ENCODE data around the gene CARD11. TPM values are rescaled to one million over a fixed set of nuclear protein-coding genes. Genes with fewer than 3 reads are reported as not detected.

Gene CARD11
- total and polyA plus RNA-seq, 2 experiments from 2014 or later = 17.7 to 29.0 TPM

DNA sequence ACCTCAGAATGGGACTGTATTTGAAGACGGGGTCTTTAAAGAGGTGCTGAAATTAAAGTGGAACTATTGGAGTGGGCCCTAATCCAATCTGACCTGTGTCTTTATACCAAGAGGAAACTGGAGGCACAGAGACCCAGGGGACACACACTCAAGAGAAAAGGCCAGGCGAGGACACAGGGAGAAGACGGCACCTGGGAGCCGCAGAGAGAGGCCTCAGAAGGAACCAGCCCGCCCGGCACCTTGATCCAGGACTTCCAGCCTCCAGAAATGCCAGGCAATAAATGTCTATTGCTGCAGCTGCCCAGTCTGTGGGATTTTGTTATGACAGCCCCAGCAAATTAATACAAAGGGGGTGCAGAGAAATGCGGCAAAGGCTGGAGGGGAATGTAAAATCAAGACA lies 10.5 kb downstream of the CARD11 start:
- Mint-ChIP-seq H3K4me3 (no peak overlapping the region), H3K36me3 (ENCODE audit: low read depth) (peaks cover 9% of the 10 kb centered on the region), H3K4me1 (peaks cover 19% of the 10 kb centered on the region), H3K27me3 (ENCODE audit: insufficient read depth, low read depth, poor library complexity) (peaks cover 3% of the 10 kb centered on the region), H3K9me3 (no peaks in the 10 kb centered on the region), H3K27ac (0 out of 2 replicates have a peak overlapping the region, but pooled peaks have one; percentile 4)
- no peaks in the 10 kb centered on the region for H3K36me3 ChIP-seq (ENCODE audit: insufficient read depth)
- no peaks in the 10 kb centered on the region; the same call in 1 of the 2 replicates for H4K20me1 ChIP-seq (replicated peaks; ENCODE audit: insufficient read depth)
- H3K9me2 ChIP-seq (ENCODE audit: insufficient read depth) = no peaks in the 10 kb centered on the region
- H3K4me1 ChIP-seq (ENCODE audit: insufficient read depth) = peaks cover 10% of the 10 kb centered on the region
- ATAC-seq (peak; percentile 48; the same call in 2 of the 3 replicates), DNase-seq (ENCODE audit: low spot score) (no peak)
- H3K27me3 ChIP-seq (ENCODE audit: insufficient read depth) = no peaks in the 10 kb centered on the region
- H2AFZ ChIP-seq = no peak overlapping the region
- H3K4me3 ChIP-seq = no peak overlapping the region
- H3F3A ChIP-seq (replicated peaks; ENCODE audit: low read depth) = no peaks in the 10 kb centered on the region
- TF ChIP-seq NANOG (IDR thresholded peaks at IDR 0.05; ENCODE audit: borderline replicate concordance) (no peak), EZH2 (IDR thresholded peaks at IDR 0.05; ENCODE audit: low read depth, unreplicated experiment) (no peak), EZH2phosphoT487 (IDR thresholded peaks at IDR 0.05; ENCODE audit: unreplicated experiment) (no peak), CREB1 (CRISPR knock-in tag; IDR thresholded peaks at IDR 0.05; ENCODE audit: low read depth) (no peak), JUNB (IDR thresholded peaks at IDR 0.05; ENCODE audit: unreplicated experiment) (no peak), POLR2AphosphoS5 (IDR thresholded peaks at IDR 0.05; ENCODE audit: low read depth) (no peak), ZNF114 (CRISPR knock-in tag; IDR thresholded peaks at IDR 0.05) (no peak), STAT1 (IDR thresholded peaks at IDR 0.05; ENCODE audit: unreplicated experiment) (no peak), ZNF331 (CRISPR knock-in tag; IDR thresholded peaks at IDR 0.05; ENCODE audit: low read depth) (no peak)
- TF ChIP-seq, protein P1, sequence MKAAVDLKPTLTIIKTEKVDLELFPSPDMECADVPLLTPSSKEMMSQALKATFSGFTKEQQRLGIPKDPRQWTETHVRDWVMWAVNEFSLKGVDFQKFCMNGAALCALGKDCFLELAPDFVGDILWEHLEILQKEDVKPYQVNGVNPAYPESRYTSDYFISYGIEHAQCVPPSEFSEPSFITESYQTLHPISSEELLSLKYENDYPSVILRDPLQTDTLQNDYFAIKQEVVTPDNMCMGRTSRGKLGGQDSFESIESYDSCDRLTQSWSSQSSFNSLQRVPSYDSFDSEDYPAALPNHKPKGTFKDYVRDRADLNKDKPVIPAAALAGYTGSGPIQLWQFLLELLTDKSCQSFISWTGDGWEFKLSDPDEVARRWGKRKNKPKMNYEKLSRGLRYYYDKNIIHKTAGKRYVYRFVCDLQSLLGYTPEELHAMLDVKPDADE (IDR thresholded peaks at IDR 0.05) = no peak
- TF ChIP-seq, protein P2, sequence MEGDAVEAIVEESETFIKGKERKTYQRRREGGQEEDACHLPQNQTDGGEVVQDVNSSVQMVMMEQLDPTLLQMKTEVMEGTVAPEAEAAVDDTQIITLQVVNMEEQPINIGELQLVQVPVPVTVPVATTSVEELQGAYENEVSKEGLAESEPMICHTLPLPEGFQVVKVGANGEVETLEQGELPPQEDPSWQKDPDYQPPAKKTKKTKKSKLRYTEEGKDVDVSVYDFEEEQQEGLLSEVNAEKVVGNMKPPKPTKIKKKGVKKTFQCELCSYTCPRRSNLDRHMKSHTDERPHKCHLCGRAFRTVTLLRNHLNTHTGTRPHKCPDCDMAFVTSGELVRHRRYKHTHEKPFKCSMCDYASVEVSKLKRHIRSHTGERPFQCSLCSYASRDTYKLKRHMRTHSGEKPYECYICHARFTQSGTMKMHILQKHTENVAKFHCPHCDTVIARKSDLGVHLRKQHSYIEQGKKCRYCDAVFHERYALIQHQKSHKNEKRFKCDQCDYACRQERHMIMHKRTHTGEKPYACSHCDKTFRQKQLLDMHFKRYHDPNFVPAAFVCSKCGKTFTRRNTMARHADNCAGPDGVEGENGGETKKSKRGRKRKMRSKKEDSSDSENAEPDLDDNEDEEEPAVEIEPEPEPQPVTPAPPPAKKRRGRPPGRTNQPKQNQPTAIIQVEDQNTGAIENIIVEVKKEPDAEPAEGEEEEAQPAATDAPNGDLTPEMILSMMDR (conservative IDR thresholded peaks at IDR 0.05; ENCODE audit: low read depth in 2 of 2) = no peak
- TF ChIP-seq, protein P3, sequence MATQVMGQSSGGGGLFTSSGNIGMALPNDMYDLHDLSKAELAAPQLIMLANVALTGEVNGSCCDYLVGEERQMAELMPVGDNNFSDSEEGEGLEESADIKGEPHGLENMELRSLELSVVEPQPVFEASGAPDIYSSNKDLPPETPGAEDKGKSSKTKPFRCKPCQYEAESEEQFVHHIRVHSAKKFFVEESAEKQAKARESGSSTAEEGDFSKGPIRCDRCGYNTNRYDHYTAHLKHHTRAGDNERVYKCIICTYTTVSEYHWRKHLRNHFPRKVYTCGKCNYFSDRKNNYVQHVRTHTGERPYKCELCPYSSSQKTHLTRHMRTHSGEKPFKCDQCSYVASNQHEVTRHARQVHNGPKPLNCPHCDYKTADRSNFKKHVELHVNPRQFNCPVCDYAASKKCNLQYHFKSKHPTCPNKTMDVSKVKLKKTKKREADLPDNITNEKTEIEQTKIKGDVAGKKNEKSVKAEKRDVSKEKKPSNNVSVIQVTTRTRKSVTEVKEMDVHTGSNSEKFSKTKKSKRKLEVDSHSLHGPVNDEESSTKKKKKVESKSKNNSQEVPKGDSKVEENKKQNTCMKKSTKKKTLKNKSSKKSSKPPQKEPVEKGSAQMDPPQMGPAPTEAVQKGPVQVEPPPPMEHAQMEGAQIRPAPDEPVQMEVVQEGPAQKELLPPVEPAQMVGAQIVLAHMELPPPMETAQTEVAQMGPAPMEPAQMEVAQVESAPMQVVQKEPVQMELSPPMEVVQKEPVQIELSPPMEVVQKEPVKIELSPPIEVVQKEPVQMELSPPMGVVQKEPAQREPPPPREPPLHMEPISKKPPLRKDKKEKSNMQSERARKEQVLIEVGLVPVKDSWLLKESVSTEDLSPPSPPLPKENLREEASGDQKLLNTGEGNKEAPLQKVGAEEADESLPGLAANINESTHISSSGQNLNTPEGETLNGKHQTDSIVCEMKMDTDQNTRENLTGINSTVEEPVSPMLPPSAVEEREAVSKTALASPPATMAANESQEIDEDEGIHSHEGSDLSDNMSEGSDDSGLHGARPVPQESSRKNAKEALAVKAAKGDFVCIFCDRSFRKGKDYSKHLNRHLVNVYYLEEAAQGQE (IDR thresholded peaks at IDR 0.05; ENCODE audit: unreplicated experiment) = no peak
- TF ChIP-seq, protein P4, sequence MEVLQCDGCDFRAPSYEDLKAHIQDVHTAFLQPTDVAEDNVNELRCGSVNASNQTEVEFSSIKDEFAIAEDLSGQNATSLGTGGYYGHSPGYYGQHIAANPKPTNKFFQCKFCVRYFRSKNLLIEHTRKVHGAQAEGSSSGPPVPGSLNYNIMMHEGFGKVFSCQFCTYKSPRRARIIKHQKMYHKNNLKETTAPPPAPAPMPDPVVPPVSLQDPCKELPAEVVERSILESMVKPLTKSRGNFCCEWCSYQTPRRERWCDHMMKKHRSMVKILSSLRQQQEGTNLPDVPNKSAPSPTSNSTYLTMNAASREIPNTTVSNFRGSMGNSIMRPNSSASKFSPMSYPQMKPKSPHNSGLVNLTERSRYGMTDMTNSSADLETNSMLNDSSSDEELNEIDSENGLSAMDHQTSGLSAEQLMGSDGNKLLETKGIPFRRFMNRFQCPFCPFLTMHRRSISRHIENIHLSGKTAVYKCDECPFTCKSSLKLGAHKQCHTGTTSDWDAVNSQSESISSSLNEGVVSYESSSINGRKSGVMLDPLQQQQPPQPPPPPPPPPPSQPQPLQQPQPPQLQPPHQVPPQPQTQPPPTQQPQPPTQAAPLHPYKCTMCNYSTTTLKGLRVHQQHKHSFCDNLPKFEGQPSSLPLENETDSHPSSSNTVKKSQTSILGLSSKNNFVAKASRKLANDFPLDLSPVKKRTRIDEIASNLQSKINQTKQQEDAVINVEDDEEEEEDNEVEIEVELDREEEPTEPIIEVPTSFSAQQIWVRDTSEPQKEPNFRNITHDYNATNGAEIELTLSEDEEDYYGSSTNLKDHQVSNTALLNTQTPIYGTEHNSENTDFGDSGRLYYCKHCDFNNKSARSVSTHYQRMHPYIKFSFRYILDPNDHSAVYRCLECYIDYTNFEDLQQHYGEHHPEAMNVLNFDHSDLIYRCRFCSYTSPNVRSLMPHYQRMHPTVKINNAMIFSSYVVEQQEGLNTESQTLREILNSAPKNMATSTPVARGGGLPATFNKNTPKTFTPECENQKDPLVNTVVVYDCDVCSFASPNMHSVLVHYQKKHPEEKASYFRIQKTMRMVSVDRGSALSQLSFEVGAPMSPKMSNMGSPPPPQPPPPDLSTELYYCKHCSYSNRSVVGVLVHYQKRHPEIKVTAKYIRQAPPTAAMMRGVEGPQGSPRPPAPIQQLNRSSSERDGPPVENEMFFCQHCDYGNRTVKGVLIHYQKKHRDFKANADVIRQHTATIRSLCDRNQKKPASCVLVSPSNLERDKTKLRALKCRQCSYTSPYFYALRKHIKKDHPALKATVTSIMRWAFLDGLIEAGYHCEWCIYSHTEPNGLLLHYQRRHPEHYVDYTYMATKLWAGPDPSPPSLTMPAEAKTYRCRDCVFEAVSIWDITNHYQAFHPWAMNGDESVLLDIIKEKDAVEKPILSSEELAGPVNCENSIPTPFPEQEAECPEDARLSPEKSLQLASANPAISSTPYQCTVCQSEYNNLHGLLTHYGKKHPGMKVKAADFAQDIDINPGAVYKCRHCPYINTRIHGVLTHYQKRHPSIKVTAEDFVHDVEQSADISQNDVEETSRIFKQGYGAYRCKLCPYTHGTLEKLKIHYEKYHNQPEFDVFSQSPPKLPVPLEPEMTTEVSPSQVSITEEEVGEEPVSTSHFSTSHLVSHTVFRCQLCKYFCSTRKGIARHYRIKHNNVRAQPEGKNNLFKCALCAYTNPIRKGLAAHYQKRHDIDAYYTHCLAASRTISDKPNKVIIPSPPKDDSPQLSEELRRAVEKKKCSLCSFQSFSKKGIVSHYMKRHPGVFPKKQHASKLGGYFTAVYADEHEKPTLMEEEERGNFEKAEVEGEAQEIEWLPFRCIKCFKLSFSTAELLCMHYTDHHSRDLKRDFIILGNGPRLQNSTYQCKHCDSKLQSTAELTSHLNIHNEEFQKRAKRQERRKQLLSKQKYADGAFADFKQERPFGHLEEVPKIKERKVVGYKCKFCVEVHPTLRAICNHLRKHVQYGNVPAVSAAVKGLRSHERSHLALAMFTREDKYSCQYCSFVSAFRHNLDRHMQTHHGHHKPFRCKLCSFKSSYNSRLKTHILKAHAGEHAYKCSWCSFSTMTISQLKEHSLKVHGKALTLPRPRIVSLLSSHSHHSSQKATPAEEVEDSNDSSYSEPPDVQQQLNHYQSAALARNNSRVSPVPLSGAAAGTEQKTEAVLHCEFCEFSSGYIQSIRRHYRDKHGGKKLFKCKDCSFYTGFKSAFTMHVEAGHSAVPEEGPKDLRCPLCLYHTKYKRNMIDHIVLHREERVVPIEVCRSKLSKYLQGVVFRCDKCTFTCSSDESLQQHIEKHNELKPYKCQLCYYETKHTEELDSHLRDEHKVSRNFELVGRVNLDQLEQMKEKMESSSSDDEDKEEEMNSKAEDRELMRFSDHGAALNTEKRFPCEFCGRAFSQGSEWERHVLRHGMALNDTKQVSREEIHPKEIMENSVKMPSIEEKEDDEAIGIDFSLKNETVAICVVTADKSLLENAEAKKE (CRISPR knock-in tag; IDR thresholded peaks at IDR 0.05) = no peak
- H3K27ac ChIP-seq (ENCODE audit: low read depth) = no peak overlapping the region
- no peak overlapping the region for H3K4me2 ChIP-seq
- H3K79me2 ChIP-seq (replicated peaks; ENCODE audit: insufficient read depth) = peaks cover 34% of the 10 kb centered on the region
